Endothelial cell of umbilical vein (primary cell): ENCODE results near the gene HAUS7.

Source experiments
- EZH2 ChIP-seq: IDR thresholded peaks from 2 replicates; pipeline ENCODE4 v1.6.1; 2012; ENCODE audit warnings: borderline replicate concordance, low read depth, mild to moderate bottlenecking, moderate library complexity, low read length, inconsistent platforms; ENCODE audit not compliant: severe bottlenecking
- JUN ChIP-seq: IDR thresholded peaks from 2 replicates; pipeline ENCODE4 v1.6.1; 2011; ENCODE audit warnings: borderline replicate concordance, low read depth; ENCODE audit not compliant: insufficient read length, insufficient read depth
- MYC ChIP-seq: IDR thresholded peaks from one replicate; pipeline ENCODE4 v1.6.1; 2011; ENCODE audit warnings: mild to moderate bottlenecking, low read depth, low read length
- POLR2A ChIP-seq: IDR thresholded peaks from 2 replicates; pipeline ENCODE4 v1.6.1; 2012; ENCODE audit warnings: low read depth, mild to moderate bottlenecking, control low read depth, low read length
- POLR2AphosphoS5 ChIP-seq: IDR thresholded peaks from 2 replicates; pipeline ENCODE4 v1.6.1; 2012; ENCODE audit warnings: low read depth, mild to moderate bottlenecking, control low read depth, low read length, moderate library complexity; ENCODE audit not compliant: insufficient read depth
- TF ChIP-seq, protein P1 (sequence below), 2 donors: IDR thresholded peaks; 1 replicate in 1 of 2; 2 replicates in 1 of 2; pipeline ENCODE4 v1.5.1; 2011; ENCODE audit warnings: low read length in 2 of 2, mild to moderate bottlenecking in 2 of 2, moderate library complexity in 2 of 2, control low read depth in 1 of 2, inconsistent platforms in 1 of 2, low read depth in 1 of 2; ENCODE audit not compliant: insufficient read depth in 1 of 2; ENCODE audit errors: extremely low read depth in 1 of 2
- TF ChIP-seq, protein P2 (sequence below): IDR thresholded peaks from 2 replicates; pipeline ENCODE4 v1.6.1; 2011; ENCODE audit not compliant: insufficient read depth, insufficient read length

DNA sequence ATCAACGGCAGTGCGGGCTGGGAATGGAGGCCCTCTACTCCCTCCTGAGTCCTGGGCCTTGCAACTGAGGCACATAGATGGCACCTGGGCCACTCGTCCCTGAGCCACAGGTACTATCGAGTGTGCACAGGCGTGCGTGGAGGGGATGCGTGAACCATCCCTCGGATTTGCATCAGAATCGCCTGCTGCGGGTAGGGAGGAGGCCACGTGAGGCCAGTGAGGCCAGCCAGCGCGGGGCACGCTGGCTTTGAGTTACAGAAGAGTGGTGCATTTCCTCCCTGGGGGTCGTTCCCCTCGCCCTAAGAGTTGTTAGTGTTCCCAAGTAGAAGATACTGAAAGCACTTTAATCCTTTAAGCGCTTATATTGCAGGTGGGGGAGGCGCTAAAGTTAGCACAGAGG, 48.5 kb downstream of the HAUS7 start:
- TF ChIP-seq, protein P1, sequence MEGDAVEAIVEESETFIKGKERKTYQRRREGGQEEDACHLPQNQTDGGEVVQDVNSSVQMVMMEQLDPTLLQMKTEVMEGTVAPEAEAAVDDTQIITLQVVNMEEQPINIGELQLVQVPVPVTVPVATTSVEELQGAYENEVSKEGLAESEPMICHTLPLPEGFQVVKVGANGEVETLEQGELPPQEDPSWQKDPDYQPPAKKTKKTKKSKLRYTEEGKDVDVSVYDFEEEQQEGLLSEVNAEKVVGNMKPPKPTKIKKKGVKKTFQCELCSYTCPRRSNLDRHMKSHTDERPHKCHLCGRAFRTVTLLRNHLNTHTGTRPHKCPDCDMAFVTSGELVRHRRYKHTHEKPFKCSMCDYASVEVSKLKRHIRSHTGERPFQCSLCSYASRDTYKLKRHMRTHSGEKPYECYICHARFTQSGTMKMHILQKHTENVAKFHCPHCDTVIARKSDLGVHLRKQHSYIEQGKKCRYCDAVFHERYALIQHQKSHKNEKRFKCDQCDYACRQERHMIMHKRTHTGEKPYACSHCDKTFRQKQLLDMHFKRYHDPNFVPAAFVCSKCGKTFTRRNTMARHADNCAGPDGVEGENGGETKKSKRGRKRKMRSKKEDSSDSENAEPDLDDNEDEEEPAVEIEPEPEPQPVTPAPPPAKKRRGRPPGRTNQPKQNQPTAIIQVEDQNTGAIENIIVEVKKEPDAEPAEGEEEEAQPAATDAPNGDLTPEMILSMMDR (IDR thresholded peaks at IDR 0.05; ENCODE audit: extremely low read depth in 1 of 2, insufficient read depth in 1 of 2, low read depth in 1 of 2, low read length in 2 of 2) = no peak
- TF ChIP-seq POLR2A (no peak), EZH2 (no peak), POLR2AphosphoS5 (no peak), JUN (no peak), MYC (no peak)
- TF ChIP-seq, protein P2, sequence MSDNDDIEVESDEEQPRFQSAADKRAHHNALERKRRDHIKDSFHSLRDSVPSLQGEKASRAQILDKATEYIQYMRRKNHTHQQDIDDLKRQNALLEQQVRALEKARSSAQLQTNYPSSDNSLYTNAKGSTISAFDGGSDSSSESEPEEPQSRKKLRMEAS = no peak
